WTC11 (cell line): Measurements from ENCODE around the gene P2RX6. TPM values are rescaled to one million over a fixed set of nuclear protein-coding genes. Genes with fewer than 3 reads are reported as not detected.
A peak's percentile ranks its signal among the peaks of the same experiment; 100 is the strongest.

Experiments
- ATAC-seq: fragments of 200-7000 bp; cut with Tn5 transposase; 2 replicates; pipeline ENCODE4 v1.10.0; 2021; ENCODE audit warnings: mild to moderate bottlenecking, moderate library complexity
- CTCF ChIA-PET: fragments of 300-600 bp; sonication (Branson Sonifier 250); formaldehyde crosslinking; loops from one replicate; lab custom pipeline; 2021; ENCODE audit warnings: antibody characterized with exemption; lab: Charles Lee
- POLR2A ChIA-PET: fragments of 350-600 bp; sonication (Branson Sonifier 250); formaldehyde crosslinking; loops from one replicate; lab custom pipeline; 2021; ENCODE audit warnings: antibody characterized with exemption; lab: Charles Lee
- DNase-seq: peaks from one replicate; pipeline ENCODE4 v3.0.0; 2021; ENCODE audit warnings: low spot score
- H3K27ac Mint-ChIP-seq: 2 replicates; pipeline ENCODE4 v1.8.0; 2021; ENCODE audit warnings: mixed read lengths
- H3K27me3 Mint-ChIP-seq: 2 replicates; pipeline ENCODE4 v1.8.0; 2021; ENCODE audit warnings: low read depth, mild to moderate bottlenecking, moderate library complexity, mixed read lengths
- H3K36me3 Mint-ChIP-seq: 2 replicates; pipeline ENCODE4 v1.8.0; 2021; ENCODE audit warnings: mixed read lengths
- H3K4me1 Mint-ChIP-seq: 2 replicates; pipeline ENCODE4 v1.8.0; 2022; ENCODE audit warnings: mixed read lengths
- H3K4me3 Mint-ChIP-seq: 2 replicates; pipeline ENCODE4 v1.8.0; 2021; ENCODE audit warnings: mild to moderate bottlenecking, moderate library complexity, mixed read lengths
- H3K9me3 Mint-ChIP-seq: 2 replicates; pipeline ENCODE4 v1.8.0; 2021; ENCODE audit warnings: mixed read lengths
- ARID4B ChIP-seq: sonication (generic); formaldehyde crosslinking; IDR thresholded peaks from 2 replicates; pipeline ENCODE4 v1.8.0; 2023; ENCODE audit warnings: missing genetic modification reagents, mild to moderate bottlenecking, borderline replicate concordance
- ATF1 ChIP-seq: sonication (generic); formaldehyde crosslinking; IDR thresholded peaks from 2 replicates; pipeline ENCODE4 v1.8.1; 2023; ENCODE audit warnings: mild to moderate bottlenecking, moderate library complexity, missing genetic modification reagents
- E2F4 ChIP-seq: sonication (generic); formaldehyde crosslinking; IDR thresholded peaks from 2 replicates; pipeline ENCODE4 v1.8.1; 2022; ENCODE audit warnings: low read depth, mild to moderate bottlenecking, moderate library complexity, missing genetic modification reagents, borderline replicate concordance
- E2F5 ChIP-seq: sonication (generic); formaldehyde crosslinking; IDR thresholded peaks from 2 replicates; pipeline ENCODE4 v1.8.1; 2022; ENCODE audit warnings: mild to moderate bottlenecking, moderate library complexity, missing genetic modification reagents
- ETV6 ChIP-seq: sonication (generic); formaldehyde crosslinking; IDR thresholded peaks from 2 replicates; pipeline ENCODE4 v1.8.1; 2022; ENCODE audit warnings: mild to moderate bottlenecking, missing genetic modification reagents
- FOXP1 ChIP-seq: sonication (generic); formaldehyde crosslinking; IDR thresholded peaks from 2 replicates; pipeline ENCODE4 v1.8.0; 2022; ENCODE audit warnings: missing genetic modification reagents, mild to moderate bottlenecking, moderate library complexity, borderline replicate concordance
- GRHL2 ChIP-seq: fragments of 250-450 bp; sonication (Bioruptor Pico); IDR thresholded peaks from 2 replicates; pipeline ENCODE4 v1.8.0; 2022; ENCODE audit warnings: mild to moderate bottlenecking, moderate library complexity; ENCODE audit not compliant: insufficient replicate concordance, severe bottlenecking
- HMGXB4 ChIP-seq: sonication (generic); formaldehyde crosslinking; IDR thresholded peaks from 2 replicates; pipeline ENCODE4 v1.8.1; 2023; ENCODE audit warnings: mild to moderate bottlenecking, moderate library complexity, missing genetic modification reagents
- IRF2 ChIP-seq: sonication (generic); formaldehyde crosslinking; IDR thresholded peaks from 2 replicates; pipeline ENCODE4 v1.8.0; 2022; ENCODE audit warnings: low read depth, missing genetic modification reagents, borderline replicate concordance
- JUN ChIP-seq: sonication (generic); formaldehyde crosslinking; IDR thresholded peaks from 2 replicates; pipeline ENCODE4 v1.8.0; 2023; ENCODE audit warnings: mild to moderate bottlenecking, missing genetic modification reagents
- MAX ChIP-seq: sonication (generic); formaldehyde crosslinking; IDR thresholded peaks from 2 replicates; pipeline ENCODE4 v1.8.0; 2022; ENCODE audit warnings: mild to moderate bottlenecking, missing genetic modification reagents
- NFE2L1 ChIP-seq: sonication (generic); formaldehyde crosslinking; IDR thresholded peaks from 2 replicates; pipeline ENCODE4 v1.8.1; 2023; ENCODE audit warnings: missing genetic modification reagents
- NR3C1 ChIP-seq: sonication (generic); formaldehyde crosslinking; conservative IDR thresholded peaks from 2 replicates; pipeline ENCODE4 v1.8.1; 2023; ENCODE audit warnings: low read depth, mild to moderate bottlenecking, missing genetic modification reagents
- RELA ChIP-seq: sonication (generic); formaldehyde crosslinking; IDR thresholded peaks from 2 replicates; pipeline ENCODE4 v1.8.1; 2022; ENCODE audit warnings: missing genetic modification reagents, mild to moderate bottlenecking, borderline replicate concordance
- SOX15 ChIP-seq: fragments of 250-450 bp; sonication (Bioruptor Pico); IDR thresholded peaks from 2 replicates; pipeline ENCODE4 v1.9.0; 2021; ENCODE audit warnings: mild to moderate bottlenecking
- ZNF263 ChIP-seq: sonication (generic); formaldehyde crosslinking; IDR thresholded peaks from 2 replicates; pipeline ENCODE4 v1.8.1; 2022; ENCODE audit warnings: low read depth, mild to moderate bottlenecking, moderate library complexity, missing genetic modification reagents
- ZNF423 ChIP-seq: fragments of 250-450 bp; sonication (Bioruptor Pico); IDR thresholded peaks from 2 replicates; pipeline ENCODE4 v2.1.2; 2022; ENCODE audit warnings: mild to moderate bottlenecking, moderate library complexity
- total RNA-seq: library from RNA; stranded (reverse); gene quantifications from 3 replicates; pipeline ENCODE4 v1.2.3, GENCODE V29; 2021

Gene P2RX6
- total RNA-seq, 1 experiment from 2014 or later = 0.13 TPM

GRCh38 chr22:20966883-20967696, 47.9 kb upstream of the P2RX6 start, which contains the start of gene AIFM3:
AIFM3 (plus strand) TSS chr22:20967255; CDS start chr22:20967945, 690 bp downstream.
- ChIA-PET POLR2A (interaction anchor here (0.6 to 1.5 kb wide), 2 partner anchors 13 to 15 kb away, joined by 3 to 4 read pairs; partner anchors contain the start of gene LZTR1), CTCF (interaction anchor here (0.6 to 3.1 kb wide), 5 partner anchors 10 to 81 kb away, joined by 3 to 25 read pairs (median 6); partner anchors contain the start of gene LZTR1)
- TF ChIP-seq ZNF263 (CRISPR knock-in tag) (no peak), GRHL2 (no peak), NFE2L1 (CRISPR knock-in tag) (no peak), E2F5 (CRISPR knock-in tag) (no peak), ZNF423 (CRISPR knock-in tag) (no peak)
- Mint-ChIP-seq H3K27me3 (peaks cover 79% of the 10 kb centered on the region), H3K36me3 (no peaks in the 10 kb centered on the region), H3K9me3 (no peaks in the 10 kb centered on the region), H3K27ac (no peak within 1 kb of the TSS), H3K4me3 (no peak within 1 kb of the TSS), H3K4me1 (peaks cover 16% of the 10 kb centered on the region)
- DNase-seq (no peak), ATAC-seq (no peak)

DNA sequence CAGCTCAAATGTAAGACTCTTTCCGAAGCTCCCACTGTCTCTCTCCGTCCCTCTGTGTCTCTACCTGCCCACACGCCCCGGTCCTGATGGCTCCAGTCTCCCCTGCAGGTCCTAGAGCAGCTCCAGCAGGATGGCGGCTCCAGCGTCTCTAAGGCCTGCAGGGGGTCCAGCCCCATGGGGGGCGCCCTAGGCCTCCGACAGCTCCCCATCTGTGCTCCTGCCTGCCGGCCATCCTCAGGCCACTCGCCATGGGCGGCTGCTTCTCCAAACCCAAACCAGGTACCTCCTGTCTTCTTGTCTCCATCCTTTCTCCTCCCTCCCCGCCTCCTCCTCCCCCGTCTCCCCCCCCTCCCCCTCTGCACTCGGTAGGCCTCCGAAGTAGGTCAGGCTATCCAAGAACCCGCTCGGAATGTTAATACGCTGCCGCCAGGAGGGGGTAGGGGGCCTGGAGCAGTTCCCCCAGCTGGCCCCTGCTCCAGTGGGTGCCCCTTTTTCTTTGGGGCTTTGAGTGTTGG, 47.2 kb upstream of the P2RX6 start:
- TF ChIP-seq ARID4B (CRISPR knock-in tag) (no peak), ZNF423 (CRISPR knock-in tag) (peak; percentile 61; the same call in 1 of the 2 replicates)
- no peak overlapping the region for H3K4me3 Mint-ChIP-seq
- ATAC-seq (peak; percentile 53), DNase-seq (peak; percentile 55)
- no peak overlapping the region for H3K27ac Mint-ChIP-seq
- H3K27me3 Mint-ChIP-seq = peaks cover 72% of the 10 kb centered on the region
- ChIA-PET CTCF (interaction anchor here (0.8 to 3.1 kb wide), 10 partner anchors 11 to 183 kb away, joined by 3 to 25 read pairs (median 4); partner anchors contain the start of gene LZTR1), POLR2A (interaction anchor here (0.6 to 1.5 kb wide), 2 partner anchors 12 to 14 kb away, joined by 3 to 4 read pairs; partner anchors contain the start of gene LZTR1)
- no peaks in the 10 kb centered on the region for H3K36me3 Mint-ChIP-seq
- peaks cover 16% of the 10 kb centered on the region for H3K4me1 Mint-ChIP-seq
- H3K9me3 Mint-ChIP-seq = no peaks in the 10 kb centered on the region

DNA sequence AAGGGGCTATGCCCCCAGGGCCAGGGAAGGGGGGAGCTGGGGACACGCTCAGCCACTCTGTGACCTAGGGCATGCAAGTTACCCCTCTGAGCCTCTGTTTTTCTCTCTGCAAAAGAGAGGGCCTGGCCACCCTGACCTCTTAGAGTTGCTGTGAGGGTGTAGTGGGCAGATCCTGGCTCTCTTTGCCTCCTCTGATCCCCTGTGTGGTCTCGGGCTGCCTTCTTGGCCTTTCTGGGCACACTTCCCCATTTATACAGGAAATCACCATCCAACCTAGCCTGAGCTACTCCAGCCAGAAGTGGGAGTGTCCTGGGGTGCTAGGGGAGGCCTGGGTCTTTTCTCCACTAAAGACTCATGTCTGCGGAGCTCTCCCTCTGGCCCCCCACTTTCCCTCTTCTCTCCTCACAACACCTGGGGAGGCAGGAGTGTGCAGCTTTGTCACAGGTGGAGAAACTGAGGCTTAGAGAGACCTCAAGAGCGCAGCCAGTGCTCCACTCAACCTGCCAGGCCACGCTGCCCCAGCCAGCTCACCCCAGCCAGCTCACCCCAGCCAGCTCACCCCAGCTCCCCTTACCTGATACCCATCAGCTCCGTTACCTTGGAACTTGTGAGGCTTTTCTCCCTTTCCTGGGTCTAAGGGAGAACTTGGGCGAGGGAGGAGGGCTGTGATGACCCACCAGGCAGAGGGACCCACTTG, 46.5 kb upstream of the P2RX6 start:
- CTCF ChIA-PET = interaction anchor here (0.8 to 3.1 kb wide), 9 partner anchors 11 to 184 kb away, joined by 3 to 25 read pairs (median 4); partner anchors contain the start of gene LZTR1
- Mint-ChIP-seq H3K36me3 (no peaks in the 10 kb centered on the region), H3K4me3 (no peak overlapping the region), H3K4me1 (peaks cover 16% of the 10 kb centered on the region), H3K27me3 (peaks cover 65% of the 10 kb centered on the region), H3K9me3 (no peaks in the 10 kb centered on the region), H3K27ac (no peak overlapping the region)
- POLR2A ChIA-PET = interaction anchor here (0.6 to 1.5 kb wide), 3 partner anchors 10 to 14 kb away, joined by 3 to 4 read pairs (median 3); partner anchors contain the start of gene LZTR1
- DNase-seq (no peak), ATAC-seq (peak; percentile 7; the same call in 1 of the 2 replicates)
- TF ChIP-seq RELA = no peak
- no peak for TF ChIP-seq MAX
- TF ChIP-seq HMGXB4 = no peak
- no peak for TF ChIP-seq E2F4 (CRISPR knock-in tag)
- no peak for TF ChIP-seq ATF1 (CRISPR knock-in tag)
- TF ChIP-seq FOXP1 = no peak
- no peak for TF ChIP-seq SOX15
- TF ChIP-seq ETV6 (CRISPR knock-in tag) = no peak
- TF ChIP-seq JUN (CRISPR knock-in tag) = no peak
- no peak for TF ChIP-seq NR3C1
- TF ChIP-seq IRF2 (CRISPR knock-in tag) = no peak
